ENCODE data around the gene PROS1.
"Not testable (repeated sequence)": the region's sequence is repeated elsewhere in the genome, so short reads cannot be mapped to it uniquely, and the experiment has no call there.

PROS1 gene

GRCh38 chr3:93965106-93965505 lies 8.6 kb downstream of the PROS1 start:
- not testable (repeated sequence) for DNase-seq

- DNase-seq = no peak
These were observed 10.9 kb downstream of the PROS1 start for GRCh38 chr3:93962798-93963197.

GRCh38 chr3:93961489-93961888 lies 12.2 kb downstream of the PROS1 start:
- no peak for DNase-seq

GRCh38 chr3:93961026-93961425 lies 12.7 kb downstream of the PROS1 start:
- no peak for DNase-seq

GRCh38 chr3:93949958-93950357 lies 23.7 kb downstream of the PROS1 start:
- DNase-seq = not testable (repeated sequence)

- DNase-seq = not testable (repeated sequence)
These were observed 36.2 kb downstream of the PROS1 start for GRCh38 chr3:93937485-93937884.

- no peak for DNase-seq
These were observed 37.1 kb downstream of the PROS1 start for GRCh38 chr3:93936549-93936948.

- no peak for DNase-seq
These were observed 39.2 kb downstream of the PROS1 start for GRCh38 chr3:93934366-93935046.

- DNase-seq = no peak
These were observed 42.0 kb downstream of the PROS1 start for GRCh38 chr3:93931597-93932229.

GRCh38 chr3:93930041-93930440 lies 43.7 kb downstream of the PROS1 start:
- no peak for DNase-seq

GRCh38 chr3:93926789-93927188 lies 46.9 kb downstream of the PROS1 start:
- no peak for DNase-seq

GRCh38 chr3:93924491-93924890 lies 49.2 kb downstream of the PROS1 start:
- no peak for DNase-seq

GRCh38 chr3:93923006-93923405 lies 50.7 kb downstream of the PROS1 start:
- no peak for DNase-seq

- not testable (repeated sequence) for DNase-seq
These were observed 56.1 kb downstream of the PROS1 start for GRCh38 chr3:93917546-93918029.

GRCh38 chr3:93913623-93914022 lies 60.1 kb downstream of the PROS1 start:
- not testable (repeated sequence) for DNase-seq

- no peak for DNase-seq
These were observed 62.5 kb downstream of the PROS1 start for GRCh38 chr3:93911206-93911605.

GRCh38 chr3:93910097-93910496 lies 63.6 kb downstream of the PROS1 start:
- DNase-seq = no peak

- no peak for DNase-seq
These were observed 66.6 kb downstream of the PROS1 start for GRCh38 chr3:93907132-93907531.

GRCh38 chr3:93906245-93906644 lies 67.5 kb downstream of the PROS1 start:
- no peak for DNase-seq

GRCh38 chr3:93904568-93904967 lies 69.1 kb downstream of the PROS1 start:
- DNase-seq = no peak

GRCh38 chr3:93878250-93879017 lies 95.3 kb downstream of the PROS1 start:
- DNase-seq = not testable (repeated sequence)

GRCh38 chr3:93877427-93877826 lies 96.3 kb downstream of the PROS1 start:
- not testable (repeated sequence) for DNase-seq

- not testable (repeated sequence) for DNase-seq
These were observed 100.3 kb downstream of the PROS1 start for GRCh38 chr3:93873412-93873811.

GRCh38 chr3:93867425-93867824 lies 106.3 kb downstream of the PROS1 start:
- no peak for DNase-seq
